Naive B cell (primary cell): Measurements from ENCODE around the gene ERCC8. TPM values are rescaled to one million over a fixed set of nuclear protein-coding genes. Genes with fewer than 3 reads are reported as not detected.

Experiments used
- polyA plus RNA-seq, 6 donors: library from polyadenylated mRNA; unstranded; fragments of 300-500 nt; fragmentation: Illumina TruSeq; gene quantifications; one replicate each; pipeline ENCODE4 v1.2.3, GENCODE V29; 2021; ENCODE audit warnings: low read depth in 6 of 6

ERCC8 gene
- polyA plus RNA-seq, 6 donors from 2014 or later: 8.5 to 15.9 (median 13.0) TPM

Other genes with a start within 250 kb of the ERCC8 start
- under 1 TPM in 1 of 6 donors, not detected in 5; 0.44 TPM for gene DEPDC1B, start 244.9 kb downstream of the ERCC8 start, polyA plus RNA-seq
- gene ELOVL7, start 100.8 kb downstream of the ERCC8 start, polyA plus RNA-seq: 1 to 10 TPM in 1 of 6 donors, under 1 TPM in 4, not detected in 1; 0.17 to 3.4 (median 0.69) TPM
- 10 to 100 TPM; 15.8 to 34.1 (median 28.7) TPM for gene NDUFAF2, start 135 bp upstream of the ERCC8 start, polyA plus RNA-seq
- 10 to 100 TPM; 22.6 to 40.6 (median 35.1) TPM for gene SMIM15, start 217.4 kb upstream of the ERCC8 start, polyA plus RNA-seq